Heart right ventricle (tissue), 16 donors: ENCODE data around the gene GPR15. TPM values are rescaled to one million over a fixed set of nuclear protein-coding genes. Genes with fewer than 3 reads are reported as not detected.
A peak's percentile ranks its signal among the peaks of the same experiment; 100 is the strongest.

ENCODE experiments used
- ATAC-seq, 8 donors: fragments of 200-7000 bp; cut with Tn5 transposase; one replicate each; pipeline ENCODE4 v1.9.1; 2020; ENCODE audit warnings: mild to moderate bottlenecking in 8 of 8, moderate library complexity in 8 of 8, moderate number of reproducible peaks in 1 of 8
- DNase-seq, 2 donors: peaks; one replicate each; pipeline ENCODE4 v3.0.0-alpha.2; 2020
- H3K27ac ChIP-seq, 10 donors: fragments of 200-600 bp; sonication (generic) in 2 of 10; one replicate each; pipeline versions ENCODE4 v1.5.0 to v1.8.0; 2020 to 2022; ENCODE audit warnings: mild to moderate bottlenecking in 3 of 10
- H3K27me3 ChIP-seq, 7 donors: fragments of 200-600 bp; one replicate each; pipeline ENCODE4 v1.8.0; 2021 to 2022; ENCODE audit warnings: mild to moderate bottlenecking in 2 of 7
- H3K36me3 ChIP-seq, 9 donors: fragments of 200-600 bp; sonication (generic) in 1 of 9; one replicate each; pipeline versions ENCODE4 v1.5.0 to v1.8.0; 2020 to 2022; ENCODE audit warnings: mild to moderate bottlenecking in 2 of 9
- H3K4me1 ChIP-seq, 9 donors: fragments of 200-600 bp; sonication (generic) in 1 of 9; one replicate each; pipeline versions ENCODE4 v1.5.0 to v1.8.0; 2020 to 2022; ENCODE audit warnings: mild to moderate bottlenecking in 4 of 9
- H3K4me3 ChIP-seq, 10 donors: fragments of 200-600 bp; sonication (generic) in 2 of 10; one replicate each; pipeline versions ENCODE4 v1.5.0 to v1.8.0; 2020 to 2022; ENCODE audit warnings: mild to moderate bottlenecking in 7 of 10, moderate library complexity in 2 of 10
- H3K9me3 ChIP-seq, 11 donors: fragments of 200-600 bp in 10 of 11; sonication (generic) in 2 of 11; one replicate each; pipeline versions ENCODE4 v1.5.0 to v1.8.0; 2013 to 2022; ENCODE audit warnings: mild to moderate bottlenecking in 2 of 11, control low read depth in 1 of 11, moderate library complexity in 1 of 11
- CTCF ChIP-seq, 9 donors: fragments of 200-600 bp; sonication (generic) in 2 of 9; IDR thresholded peaks; one replicate each; pipeline versions ENCODE4 v1.5.0 to v1.8.0; 2021 to 2022; ENCODE audit warnings: antibody characterized with exemption in 9 of 9, mild to moderate bottlenecking in 5 of 9, moderate library complexity in 1 of 9
- WGBS, 2 donors: extraction: QIAGEN DNeasy Blood & Tissue Kit; methylation state at CpG; one replicate each; pipeline ENCODE4 v1.1.7; 2013; ENCODE audit warnings: inconsistent platforms in 1 of 2; 5-methylcytosine and 5-hydroxymethylcytosine counted together
- intact Hi-C, 10 donors: fragments of 100-400 bp; cut with DNase I; formaldehyde crosslinking; loops; one replicate each; pipeline versions ENCODE4 v1.11.1 to v1.14.2; 2022
- polyA plus RNA-seq, 2 donors: library from polyadenylated mRNA; stranded (reverse); fragments of 200-250 nt; gene quantifications; one replicate each; pipeline ENCODE4 v1.2.3, GENCODE V29; 2013
- total RNA-seq, 10 donors: library from RNA; stranded (reverse); fragmentation: NEBNext Ultra II Directional in 3 of 10; extraction: Animal tissue kit (Norgen Biotek cat#: 25700) in 3 of 10; gene quantifications; one replicate each; pipeline versions ENCODE4 v1.2.1 to v1.2.4, GENCODE V29; 2021 to 2023
- donor health status: Arrhythmogenic right ventricular cardiomyopathy.
- donor health status: ischemic (EF 13 %, LVEDD 7.1; RV severe dilation, severe dysfunction).
- donor health status: healthy with polysubstance abuse.
- donor health status: DM: no; HTN: yes; CAD: no.
- donor health status: DM: no; HTN: no; CAD: no.
- donor health status: ischemic (EF 25% LVEDD 6.9; RV normal size, moderate dysfunction).
- donor health status: ischemic (EF 25% LVEDD 5.7; RV mildly dilated, moderate dysfunction).
- donor health status: healthy.
- donor health status: DM: yes; HTN: yes; CAD: no.
- donor health status: Ischemic cardiomyopathy.
- donor health status: ischemic (EF 35%, LVEDD 5.7; RV mildly dilated, moderate dysfunction).
- donor health status: nonischemic (EF 11% LVEDD 7.7; RV severe dilation, severe dysfunction).
- donor health status: DM: yes; HTN: yes; CAD: no.
- donor health status: PGD.
- donor health status: ischemic (EF 29% LVEDD 5.4; RV normal size, mild dysfunction).
- donor health status: nonischemic (EF 23%, LVEDD 6.1; RV moderate dilation, normal function).

Gene GPR15
- total and polyA plus RNA-seq, 12 donors = 0.21 TPM; not detected in 11

- ATAC-seq = no peak
- no peaks in the 10 kb centered on the region for H3K36me3 ChIP-seq
- intact Hi-C loops = no loop called here
- DNase-seq = no peak
- H3K4me1 ChIP-seq = peaks cover 0 to 8% (median 0%) of the 10 kb centered on the region in 9 donors
- peaks cover 0 to 11% (median 4%) of the 10 kb centered on the region in 7 donors for H3K27me3 ChIP-seq
- H3K27ac ChIP-seq = no peak overlapping the region
- no peak for TF ChIP-seq CTCF (IDR thresholded peaks at IDR 0.05)
- 89 to 99% methylated on average over 3 of the region's 3 CpGs for WGBS, 2 donors
- no peaks in the 10 kb centered on the region for H3K9me3 ChIP-seq
- H3K4me3 ChIP-seq = no peak overlapping the region
Measured at GRCh38 chr3:98550833-98551232, 19.1 kb downstream of the GPR15 start.

DNA sequence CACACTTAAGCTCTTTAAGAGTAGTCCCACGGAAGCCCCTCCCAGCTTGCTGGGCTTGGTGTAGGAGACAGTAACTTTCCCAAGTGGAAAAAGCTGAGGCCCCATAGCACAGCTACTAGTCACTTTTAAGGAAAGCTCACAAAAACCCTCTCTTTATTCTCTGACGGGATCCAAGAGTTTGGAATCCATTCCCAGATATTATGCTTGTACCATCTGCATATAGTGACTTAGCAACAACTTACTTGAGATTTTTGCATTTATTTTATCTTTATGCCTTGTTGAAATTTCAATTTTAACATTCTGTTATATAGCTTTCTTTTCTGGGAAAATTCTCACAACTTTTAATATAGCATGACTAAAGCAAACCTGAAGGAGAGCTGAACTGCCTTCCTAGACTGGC, 19.5 kb downstream of the GPR15 start:
- WGBS, 2 donors = 88 to 92% methylated on average over 2 of the region's 2 CpGs
- Histone ChIP-seq H3K27me3 (peaks cover 0 to 8% (median 4%) of the 10 kb centered on the region in 7 donors), H3K27ac (no peak overlapping the region), H3K9me3 (no peaks in the 10 kb centered on the region), H3K36me3 (no peaks in the 10 kb centered on the region), H3K4me3 (no peak overlapping the region), H3K4me1 (peaks cover 0 to 8% (median 0%) of the 10 kb centered on the region in 9 donors)
- no peak for DNase-seq
- no peak for TF ChIP-seq CTCF (IDR thresholded peaks at IDR 0.05)
- ATAC-seq = no peak
- intact Hi-C loops = no loop called here

- 53 to 59% methylated on average over 3 of the region's 3 CpGs for WGBS, 2 donors
- no peak overlapping the region for H3K4me3 ChIP-seq
- no peaks in the 10 kb centered on the region for H3K9me3 ChIP-seq
- no peak for TF ChIP-seq CTCF (IDR thresholded peaks at IDR 0.05)
- peaks cover 0 to 8% (median 0%) of the 10 kb centered on the region in 7 donors for H3K27me3 ChIP-seq
- DNase-seq = no peak
- no peaks in the 10 kb centered on the region for H3K36me3 ChIP-seq
- ATAC-seq = no peak
- H3K27ac ChIP-seq = no peak overlapping the region
- intact Hi-C loops = no loop called here
- H3K4me1 ChIP-seq = peaks cover 0 to 8% (median 0%) of the 10 kb centered on the region in 9 donors
Measured at GRCh38 chr3:98551754-98552153, 20.0 kb downstream of the GPR15 start.

- Histone ChIP-seq H3K27ac (peak overlapping the region in 1 of 10 donors; percentile 18), H3K27me3 (peaks cover 0 to 8% (median 0%) of the 10 kb centered on the region in 7 donors), H3K4me3 (no peak overlapping the region), H3K9me3 (no peaks in the 10 kb centered on the region), H3K36me3 (no peaks in the 10 kb centered on the region), H3K4me1 (peaks cover 0 to 8% (median 0%) of the 10 kb centered on the region in 9 donors)
- no peak for DNase-seq
- WGBS, 2 donors = 81 to 84% methylated on average over 4 of the region's 4 CpGs
- no peak for TF ChIP-seq CTCF (IDR thresholded peaks at IDR 0.05)
- intact Hi-C loops = no loop called here
- no peak for ATAC-seq
Measured at GRCh38 chr3:98552232-98553020, 20.6 kb downstream of the GPR15 start.
